Effector memory CD4-positive, alpha-beta T cell (primary cell): ENCODE data around the gene RAB39A.

Experiments used
- DNase-seq, 3 donors: peaks; one replicate each; pipeline ENCODE4 v3.0.0-alpha.2; 2020
- H3K27ac ChIP-seq: 2 replicates; pipeline ENCODE4 v1.7.0; 2013; ENCODE audit warnings: mild to moderate bottlenecking, low read length, moderate library complexity; ENCODE audit not compliant: insufficient read depth, poor library complexity, severe bottlenecking
- H3K27me3 ChIP-seq: replicated peaks from 2 replicates; pipeline ENCODE4 v1.7.0; 2013; ENCODE audit warnings: mild to moderate bottlenecking, low read length; ENCODE audit not compliant: insufficient read depth, control insufficient read depth, poor library complexity, severe bottlenecking
- H3K36me3 ChIP-seq: 2 replicates; pipeline ENCODE4 v1.7.0; 2013; ENCODE audit warnings: mild to moderate bottlenecking, low read length, moderate library complexity; ENCODE audit not compliant: control insufficient read depth, insufficient read depth
- H3K4me1 ChIP-seq: 2 replicates; pipeline ENCODE4 v1.7.0; 2013; ENCODE audit warnings: low read length, mild to moderate bottlenecking; ENCODE audit not compliant: control insufficient read depth, insufficient read depth, poor library complexity, severe bottlenecking
- H3K4me3 ChIP-seq: 2 replicates; pipeline ENCODE4 v1.7.0; 2013; ENCODE audit warnings: low read length, low read depth, mild to moderate bottlenecking; ENCODE audit not compliant: insufficient read depth, poor library complexity, severe bottlenecking
- H3K9me3 ChIP-seq: 2 replicates; pipeline ENCODE4 v1.7.0; 2013; ENCODE audit warnings: mild to moderate bottlenecking, low read length, moderate library complexity; ENCODE audit not compliant: control insufficient read depth

Gene RAB39A

GRCh38 chr11:107998761-107999160, 70.5 kb downstream of the RAB39A start:
- DNase-seq: no peak
- Histone ChIP-seq H3K4me1 (no peaks in the 10 kb centered on the region), H3K27ac (no peak overlapping the region), H3K4me3 (no peak overlapping the region), H3K36me3 (no peaks in the 10 kb centered on the region), H3K27me3 (no peaks in the 10 kb centered on the region), H3K9me3 (no peaks in the 10 kb centered on the region)

- Histone ChIP-seq H3K36me3 (no peaks in the 10 kb centered on the region), H3K27ac (no peak overlapping the region), H3K4me3 (no peak overlapping the region), H3K9me3 (no peaks in the 10 kb centered on the region), H3K4me1 (no peaks in the 10 kb centered on the region), H3K27me3 (no peaks in the 10 kb centered on the region)
- no peak for DNase-seq
These were observed 71.7 kb downstream of the RAB39A start for GRCh38 chr11:107999759-108000455.

GRCh38 chr11:108002476-108002875, 74.2 kb downstream of the RAB39A start:
- no peak for DNase-seq
- Histone ChIP-seq H3K27me3 (no peaks in the 10 kb centered on the region), H3K4me3 (no peak overlapping the region), H3K36me3 (no peaks in the 10 kb centered on the region), H3K4me1 (no peaks in the 10 kb centered on the region), H3K27ac (no peak overlapping the region), H3K9me3 (no peaks in the 10 kb centered on the region)

- H3K9me3 ChIP-seq: no peaks in the 10 kb centered on the region
- no peaks in the 10 kb centered on the region for H3K4me1 ChIP-seq
- H3K36me3 ChIP-seq: no peaks in the 10 kb centered on the region
- H3K4me3 ChIP-seq: no peak overlapping the region
- no peak overlapping the region for H3K27ac ChIP-seq
- DNase-seq: no peak
- H3K27me3 ChIP-seq: no peaks in the 10 kb centered on the region
These were observed 75.4 kb downstream of the RAB39A start for GRCh38 chr11:108003623-108004022.

- Histone ChIP-seq H3K4me1 (peaks cover 10% of the 10 kb centered on the region), H3K4me3 (no peak overlapping the region), H3K27ac (no peak overlapping the region), H3K9me3 (no peaks in the 10 kb centered on the region), H3K36me3 (no peaks in the 10 kb centered on the region), H3K27me3 (no peaks in the 10 kb centered on the region)
- no peak for DNase-seq
These were observed 79.6 kb downstream of the RAB39A start for GRCh38 chr11:108007819-108008218.

- DNase-seq: peak; percentile 70 to 85 (median 84)
- H3K9me3 ChIP-seq: no peaks in the 10 kb centered on the region
- peak within 1 kb of the TSS; percentile 97 for H3K4me3 ChIP-seq
- H3K4me1 ChIP-seq: peaks cover 16% of the 10 kb centered on the region
- peak within 1 kb of the TSS; percentile 93 for H3K27ac ChIP-seq
- H3K36me3 ChIP-seq: no peaks in the 10 kb centered on the region
- no peaks in the 10 kb centered on the region for H3K27me3 ChIP-seq
These were observed 80.6 kb downstream of the RAB39A start, which contains the start of gene CUL5 for GRCh38 chr11:108008656-108009496. Gene CUL5, plus strand, starts transcription at chr11:108008898. Its CDS starts 451 bp downstream, at chr11:108009349.

- H3K4me1 ChIP-seq: peaks cover 16% of the 10 kb centered on the region
- H3K4me3 ChIP-seq: peak overlapping the region; percentile 97
- H3K36me3 ChIP-seq: no peaks in the 10 kb centered on the region
- H3K27ac ChIP-seq: peak overlapping the region; percentile 93
- H3K9me3 ChIP-seq: no peaks in the 10 kb centered on the region
- DNase-seq: no peak
- H3K27me3 ChIP-seq: no peaks in the 10 kb centered on the region
These were observed 81.5 kb downstream of the RAB39A start for GRCh38 chr11:108009497-108010370.

GRCh38 chr11:108012139-108012725, 84.0 kb downstream of the RAB39A start:
- peaks cover 16% of the 10 kb centered on the region for H3K4me1 ChIP-seq
- no peak overlapping the region for H3K27ac ChIP-seq

More at GRCh38 chr11:108012139-108012725, 84.0 kb downstream of the RAB39A start:
- Histone ChIP-seq H3K4me3 (no peak overlapping the region), H3K36me3 (no peaks in the 10 kb centered on the region), H3K27me3 (no peaks in the 10 kb centered on the region), H3K9me3 (no peaks in the 10 kb centered on the region)
- DNase-seq: no peak
